Measurements from ENCODE around the gene TDRD15. TPM values are rescaled to one million over a fixed set of nuclear protein-coding genes. Genes with fewer than 3 reads are reported as not detected.
"Not testable (repeated sequence)": the region's sequence is repeated elsewhere in the genome, so short reads cannot be mapped to it uniquely, and the experiment has no call there.

Gene TDRD15
- not detected in 2 replicates for total RNA-seq

DNA sequence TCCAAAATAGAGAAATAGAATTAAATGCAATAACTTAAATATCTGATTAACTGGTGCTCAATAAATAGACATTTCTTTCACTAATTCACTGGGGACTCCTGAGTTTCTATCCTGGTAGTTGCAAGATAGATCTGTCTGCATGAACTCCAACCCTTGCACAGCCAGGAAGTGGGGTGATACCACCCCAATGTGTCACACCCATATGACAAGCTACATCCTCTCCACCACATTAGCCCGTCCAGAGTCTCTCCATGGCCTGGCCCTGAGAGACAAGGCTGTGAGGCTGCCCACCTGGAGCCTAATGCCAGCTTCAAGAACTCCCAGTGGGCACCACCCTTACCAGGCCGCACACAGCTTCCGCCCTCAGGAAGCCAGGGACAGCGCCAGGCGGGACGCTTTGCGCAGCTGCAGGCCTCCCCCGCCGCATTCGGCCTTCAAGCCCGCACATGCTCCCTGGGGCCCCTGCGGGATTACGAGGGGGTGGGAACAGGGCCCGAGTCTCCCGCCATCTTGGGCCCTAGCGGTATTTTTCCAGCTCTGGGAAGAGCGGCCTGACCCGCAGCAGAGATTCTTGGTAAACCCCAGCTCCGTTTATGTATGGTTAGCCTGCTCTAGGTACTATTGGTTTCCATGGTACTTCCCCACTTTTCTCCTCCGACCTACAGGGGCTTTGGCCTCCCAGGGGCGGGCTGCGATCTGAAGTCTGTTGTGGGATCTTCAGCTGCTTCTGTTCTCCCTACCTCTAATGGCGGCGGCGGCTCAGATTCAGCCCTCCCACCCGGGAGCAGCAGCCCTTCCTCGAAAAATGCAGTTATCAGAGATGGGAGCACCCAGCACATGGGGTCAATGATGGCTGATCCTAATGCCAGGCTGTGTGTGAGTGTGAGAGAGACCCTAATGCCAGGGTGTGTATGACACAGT lies at the start of gene TDRD15:
Gene TDRD15 (plus strand): TSS at position 496 of the 921 bp plus-strand sequence. CDS start 13,500 bp downstream, outside the sequence.
- DNase-seq (ENCODE audit: low spot score): no peak
- H3K27me3 Mint-ChIP-seq (ENCODE audit: low read depth): no peaks in the 10 kb centered on the region
- no peak within 1 kb of the TSS for H3K4me3 Mint-ChIP-seq (ENCODE audit: low read depth)
- no peaks in the 10 kb centered on the region for H3K36me3 Mint-ChIP-seq (ENCODE audit: low read depth)
- intact Hi-C loops (cut with micrococcal nuclease): no loop called here
- H3K4me1 Mint-ChIP-seq (ENCODE audit: low read depth): no peaks in the 10 kb centered on the region
- no peaks in the 10 kb centered on the region for H3K9me3 Mint-ChIP-seq
- no peak within 1 kb of the TSS for H3K27ac Mint-ChIP-seq

- no peak overlapping the region for H3K27ac Mint-ChIP-seq
- H3K27me3 Mint-ChIP-seq (ENCODE audit: low read depth): no peaks in the 10 kb centered on the region
- no peaks in the 10 kb centered on the region for H3K36me3 Mint-ChIP-seq (ENCODE audit: low read depth)
- no peaks in the 10 kb centered on the region for H3K4me1 Mint-ChIP-seq (ENCODE audit: low read depth)
- intact Hi-C loops (cut with micrococcal nuclease): no loop called here
- no peak for DNase-seq (ENCODE audit: low spot score)
- no peak overlapping the region for H3K4me3 Mint-ChIP-seq (ENCODE audit: low read depth)
- H3K9me3 Mint-ChIP-seq: no peaks in the 10 kb centered on the region
Measured at GRCh38 chr2:21078296-21078695, 45.5 kb upstream of the TDRD15 start.

DNA sequence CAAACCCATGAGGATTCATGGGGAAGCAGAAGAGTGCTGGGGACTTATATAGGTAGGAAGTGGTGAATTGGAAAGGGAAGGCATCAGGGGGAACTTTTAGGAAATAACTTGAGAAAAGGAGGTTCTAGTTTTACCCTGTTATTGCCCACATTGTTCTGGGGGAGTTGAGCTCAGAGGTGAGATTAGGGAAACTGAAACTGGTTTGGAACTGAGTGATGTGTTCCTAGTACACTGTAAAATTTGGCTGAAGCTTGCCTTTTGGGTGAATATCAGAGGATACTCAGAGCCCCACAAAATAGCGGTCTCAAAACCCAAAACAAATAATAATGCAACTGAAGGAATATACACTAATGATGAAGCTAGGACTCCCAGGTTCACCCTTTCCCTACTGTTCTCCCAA lies 40.3 kb upstream of the TDRD15 start:
- Mint-ChIP-seq H3K27me3 (ENCODE audit: low read depth) (no peaks in the 10 kb centered on the region), H3K36me3 (ENCODE audit: low read depth) (no peaks in the 10 kb centered on the region), H3K4me1 (ENCODE audit: low read depth) (no peaks in the 10 kb centered on the region), H3K4me3 (ENCODE audit: low read depth) (no peak overlapping the region), H3K27ac (no peak overlapping the region), H3K9me3 (no peaks in the 10 kb centered on the region)
- no peak for DNase-seq (ENCODE audit: low spot score)
- intact Hi-C loops (cut with micrococcal nuclease): no loop called here

GRCh38 chr2:21084401-21084800 lies 39.4 kb upstream of the TDRD15 start:
- Mint-ChIP-seq H3K27ac (no peak overlapping the region), H3K4me3 (ENCODE audit: low read depth) (no peak overlapping the region), H3K9me3 (no peaks in the 10 kb centered on the region), H3K36me3 (ENCODE audit: low read depth) (no peaks in the 10 kb centered on the region), H3K27me3 (ENCODE audit: low read depth) (no peaks in the 10 kb centered on the region), H3K4me1 (ENCODE audit: low read depth) (no peaks in the 10 kb centered on the region)
- intact Hi-C loops (cut with micrococcal nuclease): no loop called here
- DNase-seq (ENCODE audit: low spot score): no peak

DNA sequence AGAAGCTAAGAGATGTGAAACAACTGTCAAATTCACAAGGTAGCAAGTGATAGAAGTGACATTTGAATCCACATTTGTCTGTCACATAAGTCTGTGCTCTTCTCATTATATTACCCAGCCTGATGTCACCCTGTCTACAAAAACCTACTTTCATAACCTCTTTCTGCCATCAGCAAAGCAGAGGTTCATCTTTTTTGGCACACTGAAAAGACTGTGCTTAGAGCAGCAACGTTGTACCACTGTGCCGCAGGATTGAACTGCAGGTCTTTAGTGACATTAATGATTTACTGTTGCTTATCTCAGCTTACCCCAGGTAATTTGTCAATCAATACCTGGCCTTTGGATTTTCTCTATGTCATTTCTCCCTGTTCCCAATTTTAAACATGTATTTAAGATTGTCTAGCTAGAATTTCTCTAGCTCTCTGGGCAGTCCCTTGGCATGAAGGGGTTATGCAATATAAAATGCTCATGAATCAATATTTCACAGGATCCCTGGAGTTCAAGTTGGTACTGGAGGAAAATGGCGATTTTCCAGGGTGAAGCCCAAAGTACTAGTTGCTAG lies 31.4 kb upstream of the TDRD15 start:
- H3K4me3 Mint-ChIP-seq (ENCODE audit: low read depth): no peak overlapping the region
- no peaks in the 10 kb centered on the region for H3K36me3 Mint-ChIP-seq (ENCODE audit: low read depth)
- intact Hi-C loops (cut with micrococcal nuclease): no loop called here
- no peaks in the 10 kb centered on the region for H3K27me3 Mint-ChIP-seq (ENCODE audit: low read depth)
- no peak overlapping the region for H3K27ac Mint-ChIP-seq
- DNase-seq (ENCODE audit: low spot score): no peak
- no peaks in the 10 kb centered on the region for H3K9me3 Mint-ChIP-seq
- no peaks in the 10 kb centered on the region for H3K4me1 Mint-ChIP-seq (ENCODE audit: low read depth)

GRCh38 chr2:21095178-21095577 lies 28.6 kb upstream of the TDRD15 start:
- Mint-ChIP-seq H3K4me3 (ENCODE audit: low read depth) (no peak overlapping the region), H3K27me3 (ENCODE audit: low read depth) (no peaks in the 10 kb centered on the region), H3K9me3 (no peaks in the 10 kb centered on the region), H3K36me3 (ENCODE audit: low read depth) (no peaks in the 10 kb centered on the region), H3K4me1 (ENCODE audit: low read depth) (no peaks in the 10 kb centered on the region), H3K27ac (no peak overlapping the region)
- no peak for DNase-seq (ENCODE audit: low spot score)
- intact Hi-C loops (cut with micrococcal nuclease): no loop called here

- no peaks in the 10 kb centered on the region for H3K36me3 Mint-ChIP-seq (ENCODE audit: low read depth)
- intact Hi-C loops (cut with micrococcal nuclease): no loop called here
- H3K4me1 Mint-ChIP-seq (ENCODE audit: low read depth): no peaks in the 10 kb centered on the region
- no peaks in the 10 kb centered on the region for H3K9me3 Mint-ChIP-seq
- DNase-seq (ENCODE audit: low spot score): no peak
- H3K27ac Mint-ChIP-seq: no peak overlapping the region
- no peak overlapping the region for H3K4me3 Mint-ChIP-seq (ENCODE audit: low read depth)
- H3K27me3 Mint-ChIP-seq (ENCODE audit: low read depth): no peaks in the 10 kb centered on the region
Measured at GRCh38 chr2:21095714-21096113, 28.1 kb upstream of the TDRD15 start.

DNA sequence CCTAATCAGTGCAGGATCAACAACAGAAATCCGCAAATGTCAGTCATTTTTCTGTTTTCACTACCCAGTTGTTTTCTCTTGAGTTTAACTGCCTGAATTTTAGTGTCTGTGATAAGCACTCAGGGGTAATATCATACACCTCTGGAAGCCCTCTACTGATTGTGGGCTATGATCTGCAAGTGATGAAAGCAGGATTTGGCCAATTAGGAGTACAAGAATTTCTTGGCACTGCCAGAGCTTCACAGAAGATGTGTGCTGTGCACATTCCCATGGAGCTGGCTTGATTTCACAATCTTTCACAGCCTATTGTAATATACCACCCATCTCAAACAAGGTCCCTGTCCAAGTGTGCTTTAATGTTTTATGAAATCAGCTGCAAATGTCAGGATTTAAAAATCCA lies 27.3 kb upstream of the TDRD15 start:
- Mint-ChIP-seq H3K4me3 (ENCODE audit: low read depth) (no peak overlapping the region), H3K9me3 (no peaks in the 10 kb centered on the region), H3K27me3 (ENCODE audit: low read depth) (no peaks in the 10 kb centered on the region), H3K36me3 (ENCODE audit: low read depth) (no peaks in the 10 kb centered on the region), H3K27ac (no peak overlapping the region), H3K4me1 (ENCODE audit: low read depth) (no peaks in the 10 kb centered on the region)
- DNase-seq (ENCODE audit: low spot score): no peak
- intact Hi-C loops (cut with micrococcal nuclease): no loop called here

DNA sequence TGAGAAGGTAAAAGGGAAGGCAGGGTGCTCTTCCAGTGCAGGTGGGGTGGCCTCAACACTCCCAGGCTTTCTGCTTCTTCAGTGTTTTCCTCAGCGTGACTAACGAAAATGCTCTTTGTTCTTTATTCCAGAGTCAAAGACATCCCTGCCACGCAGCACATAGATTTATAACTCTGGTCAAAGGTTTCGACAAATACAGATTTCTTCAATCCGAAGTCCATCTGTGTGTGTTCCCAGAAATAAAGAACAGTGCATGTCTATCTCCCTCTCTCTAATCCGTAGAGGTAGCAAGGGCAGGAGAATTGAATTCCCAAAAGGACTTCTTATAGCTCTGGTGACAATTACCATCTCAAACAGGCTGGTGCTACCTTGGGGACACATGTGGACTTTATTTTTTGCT lies 26.4 kb upstream of the TDRD15 start:
- intact Hi-C loops (cut with micrococcal nuclease): no loop called here
- no peak overlapping the region for H3K4me3 Mint-ChIP-seq (ENCODE audit: low read depth)
- H3K4me1 Mint-ChIP-seq (ENCODE audit: low read depth): no peaks in the 10 kb centered on the region

GRCh38 chr2:21098294-21098693 lies 25.5 kb upstream of the TDRD15 start:
- Mint-ChIP-seq H3K27me3 (ENCODE audit: low read depth) (no peaks in the 10 kb centered on the region), H3K4me1 (ENCODE audit: low read depth) (no peaks in the 10 kb centered on the region), H3K36me3 (ENCODE audit: low read depth) (no peaks in the 10 kb centered on the region), H3K4me3 (ENCODE audit: low read depth) (no peak overlapping the region), H3K27ac (no peak overlapping the region), H3K9me3 (no peaks in the 10 kb centered on the region)
- intact Hi-C loops (cut with micrococcal nuclease): no loop called here
- no peak for DNase-seq (ENCODE audit: low spot score)

More for the DNA sequence above, 26.4 kb upstream of the TDRD15 start:
- H3K27ac Mint-ChIP-seq: no peak overlapping the region
- no peak for DNase-seq (ENCODE audit: low spot score)
- H3K27me3 Mint-ChIP-seq (ENCODE audit: low read depth): no peaks in the 10 kb centered on the region
- no peaks in the 10 kb centered on the region for H3K36me3 Mint-ChIP-seq (ENCODE audit: low read depth)
- no peaks in the 10 kb centered on the region for H3K9me3 Mint-ChIP-seq

DNA sequence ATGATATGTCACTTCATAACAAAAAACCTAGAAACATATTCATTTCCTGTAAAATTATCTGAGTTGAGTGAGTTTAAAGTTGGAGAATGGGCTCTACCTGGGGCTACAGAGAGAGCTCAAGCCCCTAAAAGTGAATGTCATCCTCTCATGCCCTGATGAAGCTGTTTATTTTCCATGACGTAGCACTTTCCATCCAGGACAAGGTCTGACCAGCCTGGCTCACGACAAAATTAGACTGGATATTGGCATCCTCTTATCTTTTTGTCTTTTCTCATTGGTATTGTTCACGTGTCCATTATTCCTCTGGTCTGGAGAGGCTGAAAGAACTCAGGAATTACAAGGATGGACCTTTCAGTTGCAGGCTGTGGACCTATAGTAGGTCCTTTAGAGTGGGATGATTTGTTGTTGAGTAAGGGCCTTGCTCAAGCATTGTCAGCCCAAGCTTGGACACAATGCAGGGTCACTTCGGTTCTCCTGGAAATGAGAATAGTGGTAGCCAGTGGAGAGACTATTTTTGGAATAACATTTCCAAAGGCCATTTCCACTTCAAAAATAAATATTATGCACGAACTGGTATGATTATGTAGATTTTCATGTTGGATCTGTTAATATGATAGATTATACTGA lies 24.4 kb upstream of the TDRD15 start:
- no peaks in the 10 kb centered on the region for H3K4me1 Mint-ChIP-seq (ENCODE audit: low read depth)
- DNase-seq (ENCODE audit: low spot score): no peak
- intact Hi-C loops (cut with micrococcal nuclease): no loop called here
- no peaks in the 10 kb centered on the region for H3K27me3 Mint-ChIP-seq (ENCODE audit: low read depth)
- H3K9me3 Mint-ChIP-seq: no peaks in the 10 kb centered on the region
- H3K27ac Mint-ChIP-seq: no peak overlapping the region
- H3K36me3 Mint-ChIP-seq (ENCODE audit: low read depth): no peaks in the 10 kb centered on the region
- no peak overlapping the region for H3K4me3 Mint-ChIP-seq (ENCODE audit: low read depth)

- H3K9me3 Mint-ChIP-seq; intact Hi-C loops (cut with micrococcal nuclease); H3K4me1 Mint-ChIP-seq (ENCODE audit: low read depth); H3K27me3 Mint-ChIP-seq (ENCODE audit: low read depth); H3K36me3 Mint-ChIP-seq (ENCODE audit: low read depth); H3K27ac Mint-ChIP-seq; H3K4me3 Mint-ChIP-seq (ENCODE audit: low read depth); DNase-seq (ENCODE audit: low spot score): not testable (repeated sequence)
Measured at GRCh38 chr2:21101514-21102155, 22.1 kb upstream of the TDRD15 start.

DNA sequence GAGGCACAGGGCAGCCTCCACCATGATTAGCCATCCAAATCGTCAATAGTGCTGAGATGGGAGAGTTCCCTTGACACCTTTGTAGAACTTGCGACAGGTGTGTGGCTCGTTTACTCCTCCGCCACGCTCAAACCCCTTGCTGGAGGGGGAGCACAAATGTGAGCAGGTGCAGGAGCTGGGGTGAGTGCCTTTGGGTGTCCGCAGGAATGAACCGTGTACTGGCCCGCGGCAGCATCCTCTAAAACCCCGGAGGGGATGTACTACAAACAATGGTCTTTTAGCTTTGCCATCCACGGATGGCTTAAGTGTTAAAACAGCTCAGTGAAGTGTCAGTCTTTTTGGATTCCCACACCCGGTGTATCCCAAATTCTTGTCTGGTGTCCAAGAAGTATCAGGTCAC lies 21.4 kb upstream of the TDRD15 start:
- Mint-ChIP-seq H3K27me3 (ENCODE audit: low read depth) (no peaks in the 10 kb centered on the region), H3K4me3 (ENCODE audit: low read depth) (no peak overlapping the region), H3K27ac (no peak overlapping the region), H3K4me1 (ENCODE audit: low read depth) (no peaks in the 10 kb centered on the region), H3K9me3 (no peaks in the 10 kb centered on the region), H3K36me3 (ENCODE audit: low read depth) (no peaks in the 10 kb centered on the region)
- intact Hi-C loops (cut with micrococcal nuclease): no loop called here
- DNase-seq (ENCODE audit: low spot score): no peak
